Neutrophil (primary cell): Measurements from ENCODE around the gene VPS33B.

Source experiments
- H3K27ac ChIP-seq: fragments of 200-600 bp; sonication (generic); 2 replicates; pipeline ENCODE4 v1.5.1; 2016; ENCODE audit warnings: mild to moderate bottlenecking, moderate library complexity
- H3K27me3 ChIP-seq: fragments of 200-600 bp; sonication (generic); 2 replicates; pipeline ENCODE4 v1.6.0; 2016; ENCODE audit warnings: mild to moderate bottlenecking
- H3K36me3 ChIP-seq: fragments of 200-600 bp; sonication (generic); 2 replicates; pipeline ENCODE4 v1.5.1; 2017
- H3K4me1 ChIP-seq, 2 experiments: fragments of 200-600 bp in 1 of 2; sonication (generic) in 1 of 2; 1 replicate in 1 of 2; 2 replicates in 1 of 2; pipeline versions ENCODE4 v1.5.1 to v1.6.1; 2013 to 2016; ENCODE audit warnings: low read depth in 1 of 2, low read length in 1 of 2, mild to moderate bottlenecking in 1 of 2, moderate library complexity in 1 of 2; ENCODE audit not compliant: control insufficient read depth in 1 of 2, insufficient read depth in 1 of 2
- H3K4me3 ChIP-seq, 2 experiments: fragments of 200-600 bp in 1 of 2; sonication (generic) in 1 of 2; 1 replicate in 1 of 2; 2 replicates in 1 of 2; pipeline ENCODE4 v1.5.1; 2013 to 2016; ENCODE audit warnings: low read depth in 1 of 2, low read length in 1 of 2, mild to moderate bottlenecking in 1 of 2, moderate library complexity in 1 of 2
- H3K9me3 ChIP-seq: fragments of 200-600 bp; sonication (generic); 2 replicates; pipeline ENCODE4 v1.5.1; 2016
- CTCF ChIP-seq: fragments of 200-600 bp; sonication (generic); IDR thresholded peaks from 2 replicates; pipeline ENCODE4 v1.5.1; 2016; ENCODE audit warnings: antibody characterized with exemption

Gene VPS33B

GRCh38 chr15:91067036-91067435 is 44.6 kb upstream of the VPS33B start:
- H3K4me3 ChIP-seq, result no peak overlapping the region
- no peak for TF ChIP-seq CTCF
- H3K36me3 ChIP-seq, result no peaks in the 10 kb centered on the region
- H3K9me3 ChIP-seq, result no peaks in the 10 kb centered on the region
- H3K27me3 ChIP-seq, result peaks cover 35% of the 10 kb centered on the region
- H3K27ac ChIP-seq, result no peak overlapping the region
- H3K4me1 ChIP-seq, result no peaks in the 10 kb centered on the region

- Histone ChIP-seq H3K36me3 (no peaks in the 10 kb centered on the region), H3K27ac (no peak overlapping the region), H3K4me1 (no peaks in the 10 kb centered on the region), H3K9me3 (no peaks in the 10 kb centered on the region), H3K27me3 (peaks cover 28% of the 10 kb centered on the region), H3K4me3 (no peak overlapping the region)
- TF ChIP-seq CTCF, result no peak
Observed at GRCh38 chr15:91065505-91065904, 43.1 kb upstream of the VPS33B start.

GRCh38 chr15:91061997-91062396 is 39.6 kb upstream of the VPS33B start:
- Histone ChIP-seq H3K9me3 (no peaks in the 10 kb centered on the region), H3K4me3 (no peak overlapping the region), H3K27ac (no peak overlapping the region), H3K27me3 (peaks cover 42% of the 10 kb centered on the region), H3K36me3 (no peaks in the 10 kb centered on the region), H3K4me1 (no peaks in the 10 kb centered on the region)
- no peak for TF ChIP-seq CTCF

- no peak for TF ChIP-seq CTCF
Observed at GRCh38 chr15:91061230-91061629, 38.8 kb upstream of the VPS33B start.

GRCh38 chr15:91055548-91056331 is 33.3 kb upstream of the VPS33B start:
- no peaks in the 10 kb centered on the region for H3K9me3 ChIP-seq
- no peak for TF ChIP-seq CTCF
- peaks cover 74% of the 10 kb centered on the region for H3K27me3 ChIP-seq

More at GRCh38 chr15:91061230-91061629, 38.8 kb upstream of the VPS33B start:
- no peak overlapping the region for H3K4me3 ChIP-seq
- H3K4me1 ChIP-seq, result no peaks in the 10 kb centered on the region
- no peaks in the 10 kb centered on the region for H3K9me3 ChIP-seq
- H3K27me3 ChIP-seq, result peaks cover 49% of the 10 kb centered on the region
- no peaks in the 10 kb centered on the region for H3K36me3 ChIP-seq
- no peak overlapping the region for H3K27ac ChIP-seq

More at GRCh38 chr15:91055548-91056331, 33.3 kb upstream of the VPS33B start:
- Histone ChIP-seq H3K4me1 (no peaks in the 10 kb centered on the region), H3K4me3 (no peak overlapping the region), H3K36me3 (no peaks in the 10 kb centered on the region), H3K27ac (no peak overlapping the region)
